ENCODE measurements around the gene GUCA1C.

The GUCA1C gene

DNA sequence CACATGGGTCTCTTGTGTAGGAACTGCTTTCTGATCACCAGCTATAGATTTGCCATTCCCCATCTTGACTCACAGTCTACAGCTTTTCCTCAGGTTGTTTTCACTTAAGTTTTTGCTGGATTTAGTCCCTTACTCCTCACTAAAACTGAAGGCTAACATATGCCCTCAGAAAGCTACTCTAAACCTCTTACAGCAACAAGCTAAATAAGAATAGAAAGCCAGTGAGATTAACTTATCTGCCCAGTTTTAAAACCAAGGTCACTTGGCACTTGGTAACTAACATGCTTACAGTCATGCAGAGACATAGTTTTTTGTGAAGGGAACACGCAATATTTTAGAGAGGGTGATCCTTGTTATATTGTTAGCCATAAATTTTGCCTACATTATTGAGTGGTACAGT lies at the start of gene GUCA1C:
Gene GUCA1C, minus strand, starts transcription at position 180 of the 400 bp plus-strand sequence. Its CDS starts 117 bp downstream, at position 63.
- no peak for DNase-seq (ENCODE audit: low spot score)

- no peak for DNase-seq (ENCODE audit: low spot score)
Observed at GRCh38 chr3:108998436-108998835, 44.8 kb upstream of the GUCA1C start.

DNA sequence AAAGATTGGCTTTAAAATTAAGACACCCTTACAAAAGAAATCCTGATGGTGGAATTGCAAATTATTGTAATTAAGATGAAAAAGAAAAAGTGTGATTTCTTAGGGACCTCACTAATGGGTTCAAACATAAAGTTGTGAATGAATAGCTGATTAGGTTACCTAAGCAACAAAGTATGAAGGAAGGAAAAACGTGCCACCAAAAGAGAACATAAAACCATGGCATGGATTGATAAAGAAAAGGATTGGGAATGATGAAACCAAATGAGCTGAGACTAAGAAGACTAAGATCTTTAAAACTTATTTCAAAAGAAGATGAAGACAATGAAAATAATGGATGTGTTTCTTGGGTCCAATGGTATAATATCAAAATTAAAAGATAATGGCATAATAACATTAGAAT lies 32.2 kb upstream of the GUCA1C start:
- DNase-seq (ENCODE audit: low spot score), result no peak

- no peak for DNase-seq (ENCODE audit: low spot score)
Observed at GRCh38 chr3:108983051-108983450, 29.4 kb upstream of the GUCA1C start.

GRCh38 chr3:108976058-108976457 lies 22.4 kb upstream of the GUCA1C start:
- no peak for DNase-seq (ENCODE audit: low spot score)

- no peak for DNase-seq (ENCODE audit: low spot score)
Observed at GRCh38 chr3:108973019-108973418, 19.3 kb upstream of the GUCA1C start.

- DNase-seq (ENCODE audit: low spot score), result no peak
Observed at GRCh38 chr3:108972482-108972881, 18.8 kb upstream of the GUCA1C start.

GRCh38 chr3:108970561-108970960 lies 16.9 kb upstream of the GUCA1C start:
- no peak for DNase-seq (ENCODE audit: low spot score)

DNA sequence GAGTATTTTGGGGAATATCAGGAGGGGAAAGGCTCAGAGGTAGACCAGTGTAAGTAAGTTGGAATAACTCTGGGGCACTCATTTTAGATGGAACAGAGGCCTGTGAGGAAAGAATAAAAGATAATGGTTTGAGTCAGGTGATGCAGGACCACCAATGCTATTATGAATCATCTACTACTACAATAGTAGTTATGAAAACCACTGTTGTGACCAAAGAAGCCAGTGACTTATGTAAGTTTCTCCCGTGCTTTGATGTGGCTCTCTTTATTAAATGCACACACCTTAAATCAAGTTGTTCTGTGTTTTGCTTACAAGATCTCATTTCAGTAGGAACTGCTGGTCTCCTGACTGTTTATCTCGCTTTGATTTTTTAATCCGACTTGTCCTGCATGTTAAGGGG lies 13.1 kb upstream of the GUCA1C start:
- no peak for DNase-seq (ENCODE audit: low spot score)

GRCh38 chr3:108959017-108959416 lies 5.3 kb upstream of the GUCA1C start:
- no peak for DNase-seq (ENCODE audit: low spot score)

DNA sequence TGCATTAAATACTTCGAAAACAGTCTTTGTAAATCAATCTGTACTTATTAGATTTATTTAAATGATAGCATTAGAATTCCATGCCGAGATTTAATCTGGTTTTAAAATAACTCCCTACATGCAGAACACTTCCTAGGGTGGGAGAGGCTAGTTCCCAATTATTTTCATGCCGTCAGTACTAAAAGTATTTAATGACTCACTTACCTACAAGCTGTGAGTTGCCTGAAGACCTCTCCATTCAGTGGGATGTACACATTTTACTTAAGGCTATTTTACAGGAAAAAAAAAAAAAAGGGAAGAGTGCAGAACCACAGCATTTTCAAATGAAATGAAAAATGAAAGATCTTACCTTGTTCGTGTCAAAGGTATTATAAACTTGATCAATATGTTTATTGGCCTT lies 469 bp downstream of the GUCA1C start:
- DNase-seq (ENCODE audit: low spot score), result no peak

DNA sequence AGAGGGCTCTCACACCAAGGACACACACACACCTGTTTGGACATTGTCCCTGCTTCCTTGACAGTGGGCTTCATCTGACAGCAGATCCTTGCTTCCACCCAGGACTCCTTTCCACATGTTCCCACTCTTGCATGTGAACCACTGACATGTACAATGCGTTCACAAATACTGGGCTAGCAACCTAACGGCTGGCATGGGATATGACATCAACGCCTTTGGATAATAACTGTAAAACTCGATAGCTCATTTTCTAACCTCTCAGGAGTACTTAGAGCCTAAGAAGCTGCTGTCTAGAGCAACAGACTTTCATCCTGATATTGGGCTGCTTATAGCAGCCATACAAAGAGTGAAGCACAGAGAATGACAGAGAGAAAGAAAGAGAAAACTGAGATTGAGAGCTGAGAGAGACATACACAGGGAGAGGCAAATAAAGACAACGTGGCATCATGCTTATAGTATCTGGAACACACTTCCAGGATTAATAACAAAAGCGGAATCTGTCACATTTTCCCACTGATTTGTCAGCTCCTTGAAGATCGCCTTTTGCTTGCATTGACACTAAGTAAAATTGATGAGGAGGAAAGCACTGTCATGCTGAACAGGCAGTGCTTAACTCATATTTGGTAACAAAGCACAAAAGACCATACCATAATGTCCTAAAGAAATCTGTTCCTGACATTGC lies 1.7 kb downstream of the GUCA1C start:
- DNase-seq (ENCODE audit: low spot score), result no peak

GRCh38 chr3:108947855-108948254 lies 5.8 kb downstream of the GUCA1C start:
- DNase-seq (ENCODE audit: low spot score), result no peak

DNA sequence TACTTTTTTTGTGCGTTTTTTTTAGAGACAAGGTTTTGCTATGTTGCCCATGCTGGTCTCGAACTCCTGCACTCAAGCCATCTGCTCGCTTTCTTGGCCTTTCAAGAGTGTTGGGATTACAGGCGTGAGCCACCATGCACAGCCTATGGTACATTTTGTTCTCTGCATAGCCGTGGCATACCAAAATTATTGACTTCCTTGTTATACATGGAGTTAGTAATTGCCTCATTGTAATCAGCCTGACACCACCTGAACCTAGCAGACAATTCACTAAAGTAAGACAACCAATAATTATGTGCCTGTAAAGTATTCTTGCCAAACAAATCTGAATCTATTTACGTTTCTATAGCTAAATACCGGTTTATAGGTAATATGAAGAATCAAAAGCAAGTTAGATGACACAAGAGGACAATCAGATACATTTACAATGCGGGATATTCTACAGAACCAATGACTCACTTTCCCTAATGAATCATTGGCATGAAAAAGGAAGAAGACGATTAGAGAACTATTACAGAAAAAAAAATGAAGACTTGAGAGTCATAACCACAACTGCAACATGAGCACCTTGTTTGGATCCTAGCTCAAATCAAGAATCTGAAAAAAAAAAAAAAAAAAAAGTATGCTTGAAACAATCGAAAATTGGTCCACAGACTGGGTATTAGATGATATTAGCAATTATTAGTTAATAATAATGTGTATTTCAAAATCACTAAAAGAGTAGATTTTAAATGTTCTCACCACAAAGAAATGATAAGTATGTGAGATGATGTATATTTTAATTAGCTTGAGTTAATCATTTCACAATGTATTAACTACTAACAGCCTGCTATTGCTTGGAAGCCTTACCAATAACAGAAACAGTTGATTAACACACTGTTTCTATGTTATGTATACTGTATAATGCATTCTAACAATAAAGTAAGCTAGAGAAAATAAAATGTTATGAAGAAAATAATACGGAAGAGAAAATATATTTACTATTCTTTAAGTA lies 7.1 kb downstream of the GUCA1C start:
- DNase-seq (ENCODE audit: low spot score), result no peak

GRCh38 chr3:108940568-108941263 lies 13.0 kb downstream of the GUCA1C start:
- no peak for DNase-seq (ENCODE audit: low spot score)

DNA sequence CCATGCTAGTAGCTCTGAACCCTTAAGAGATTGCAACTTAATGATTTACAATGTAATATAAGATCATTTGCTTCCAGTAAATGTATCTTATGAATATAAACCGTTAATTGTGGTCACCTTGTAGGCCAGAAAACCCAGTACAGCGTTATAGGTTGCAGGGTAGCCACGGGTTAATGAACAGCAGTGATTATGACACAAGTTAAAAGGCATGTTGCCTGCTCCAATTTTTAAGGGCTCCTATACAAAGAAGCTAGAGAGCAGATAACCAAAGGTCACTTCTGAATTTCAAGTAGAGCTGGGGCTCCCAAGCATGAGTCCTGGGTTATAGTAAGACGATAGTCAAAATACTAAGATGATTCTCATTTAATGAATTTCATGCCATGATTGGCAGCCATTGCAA lies 13.5 kb downstream of the GUCA1C start:
- no peak for DNase-seq (ENCODE audit: low spot score)

DNA sequence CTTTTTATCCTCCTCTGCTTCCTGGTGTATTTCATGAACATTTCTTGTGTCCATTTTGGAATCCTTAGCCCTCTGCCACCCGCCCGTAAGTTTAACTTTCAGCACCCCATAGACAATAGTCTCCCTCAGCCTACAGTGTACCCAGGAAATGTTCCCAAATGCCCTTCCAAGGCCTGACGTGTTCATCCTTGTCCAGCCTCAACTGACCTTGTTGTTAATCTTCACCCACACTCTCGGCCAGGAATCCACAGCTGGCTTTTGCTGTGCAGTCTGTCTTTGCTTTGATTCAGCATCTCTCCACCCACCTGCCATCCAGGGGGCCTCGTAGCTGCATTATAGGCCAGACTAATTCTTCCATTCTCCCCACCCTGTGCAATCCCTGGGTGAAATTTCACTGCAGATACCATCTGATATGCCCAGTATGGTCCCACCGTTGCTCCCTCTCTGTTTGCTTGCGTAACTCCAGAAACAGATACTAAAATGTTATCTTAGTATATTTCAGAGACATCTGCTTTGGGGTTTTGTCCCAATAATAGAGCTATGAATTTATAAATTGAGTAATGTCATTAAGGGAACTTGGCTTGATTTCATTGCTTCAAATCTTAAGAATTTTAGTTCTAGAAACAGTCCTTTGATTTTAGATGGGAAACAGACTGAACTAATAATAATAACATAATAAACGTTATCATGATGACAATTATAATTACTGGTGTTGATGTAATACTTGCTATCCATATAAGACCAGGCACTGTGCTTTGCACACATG lies 16.6 kb downstream of the GUCA1C start:
- DNase-seq (ENCODE audit: low spot score), result no peak

- no peak for DNase-seq (ENCODE audit: low spot score)
Observed at GRCh38 chr3:108931035-108931434, 22.6 kb downstream of the GUCA1C start.

DNA sequence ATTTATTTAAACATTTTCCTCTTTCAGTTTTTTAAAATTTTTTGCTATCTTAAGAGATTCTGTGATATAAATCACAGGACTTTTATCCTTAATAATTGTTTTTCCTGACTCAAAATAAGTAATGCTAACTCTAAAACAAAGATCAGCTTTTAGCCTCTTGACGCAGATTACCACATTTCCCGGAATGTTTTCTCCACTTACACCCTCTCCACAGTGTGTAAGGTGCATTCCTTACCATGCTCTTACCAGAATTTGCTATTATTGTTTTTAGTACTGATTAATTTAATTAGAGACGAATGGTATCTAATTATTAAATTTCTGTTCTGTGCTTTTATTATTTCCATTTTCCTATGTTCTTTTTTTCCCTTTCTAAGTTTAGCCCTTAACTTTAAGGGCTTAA lies 34.8 kb downstream of the GUCA1C start:
- DNase-seq (ENCODE audit: low spot score), result no peak

GRCh38 chr3:108914774-108915641 lies 38.7 kb downstream of the GUCA1C start:
- peak; percentile 74 for DNase-seq (ENCODE audit: low spot score)

DNA sequence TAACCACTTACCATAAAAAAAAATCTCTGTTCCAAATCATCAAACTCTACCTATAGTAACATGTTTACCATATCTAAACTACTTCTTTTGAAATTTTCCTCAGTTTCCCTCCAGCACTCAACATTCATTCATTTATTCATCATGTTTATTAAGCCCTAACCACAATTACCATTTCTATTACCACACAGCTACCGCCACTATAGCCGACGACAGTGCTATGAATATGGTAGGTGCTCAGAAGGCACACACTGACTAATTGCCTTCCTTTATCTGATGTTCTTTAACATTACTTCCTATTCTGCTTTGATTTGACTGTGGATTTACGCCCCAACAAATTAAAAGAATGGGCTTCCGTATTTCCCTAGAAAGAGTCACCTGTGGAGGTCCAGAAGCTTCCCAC lies 43.9 kb downstream of the GUCA1C start:
- DNase-seq (ENCODE audit: low spot score), result no peak

Data from NAMALWA (cell line).